GM12878 (cell line): Measurements from ENCODE around the gene PREX1.

Source experiments
- MTA3 ChIP-seq: IDR thresholded peaks from 2 replicates; pipeline ENCODE4 v1.6.1; 2012; ENCODE audit warnings: low read length, inconsistent platforms, borderline replicate concordance
- POLR2A ChIP-seq: IDR thresholded peaks from 2 replicates; pipeline ENCODE4 v1.6.1; 2011; ENCODE audit warnings: low read depth, mild to moderate bottlenecking, low read length
- RB1 ChIP-seq: fragments of 450-650 bp; formaldehyde crosslinking; IDR thresholded peaks from 2 replicates; pipeline ENCODE4 v1.6.1; 2017; ENCODE audit warnings: mild to moderate bottlenecking, borderline replicate concordance
- SP1 ChIP-seq: IDR thresholded peaks from one replicate; pipeline ENCODE4 v1.6.1; 2011; ENCODE audit warnings: low read depth, low read length
- TCF12 ChIP-seq: IDR thresholded peaks from 2 replicates; pipeline ENCODE4 v1.6.1; 2011; ENCODE audit warnings: low read depth, mild to moderate bottlenecking, low read length
- ZNF207 ChIP-seq: fragments of 450-650 bp; IDR thresholded peaks from 2 replicates; pipeline ENCODE4 v1.6.1; 2014; ENCODE audit warnings: antibody characterized with exemption, mild to moderate bottlenecking, borderline replicate concordance
- TF ChIP-seq, protein P1 (sequence below): fragments of 450-650 bp; IDR thresholded peaks from 2 replicates; pipeline ENCODE4 v1.6.1; 2017; ENCODE audit warnings: mild to moderate bottlenecking
- TF ChIP-seq, protein P2 (sequence below): fragments of 450-650 bp; IDR thresholded peaks from 2 replicates; pipeline ENCODE4 v1.6.1; 2016; ENCODE audit warnings: mild to moderate bottlenecking

- TF ChIP-seq, protein P1, sequence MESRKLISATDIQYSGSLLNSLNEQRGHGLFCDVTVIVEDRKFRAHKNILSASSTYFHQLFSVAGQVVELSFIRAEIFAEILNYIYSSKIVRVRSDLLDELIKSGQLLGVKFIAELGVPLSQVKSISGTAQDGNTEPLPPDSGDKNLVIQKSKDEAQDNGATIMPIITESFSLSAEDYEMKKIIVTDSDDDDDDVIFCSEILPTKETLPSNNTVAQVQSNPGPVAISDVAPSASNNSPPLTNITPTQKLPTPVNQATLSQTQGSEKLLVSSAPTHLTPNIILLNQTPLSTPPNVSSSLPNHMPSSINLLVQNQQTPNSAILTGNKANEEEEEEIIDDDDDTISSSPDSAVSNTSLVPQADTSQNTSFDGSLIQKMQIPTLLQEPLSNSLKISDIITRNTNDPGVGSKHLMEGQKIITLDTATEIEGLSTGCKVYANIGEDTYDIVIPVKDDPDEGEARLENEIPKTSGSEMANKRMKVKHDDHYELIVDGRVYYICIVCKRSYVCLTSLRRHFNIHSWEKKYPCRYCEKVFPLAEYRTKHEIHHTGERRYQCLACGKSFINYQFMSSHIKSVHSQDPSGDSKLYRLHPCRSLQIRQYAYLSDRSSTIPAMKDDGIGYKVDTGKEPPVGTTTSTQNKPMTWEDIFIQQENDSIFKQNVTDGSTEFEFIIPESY = no peak
- TF ChIP-seq POLR2A (no peak), MTA3 (no peak), RB1 (no peak), SP1 (no peak), TCF12 (no peak), ZNF207 (no peak)
- TF ChIP-seq, protein P2, sequence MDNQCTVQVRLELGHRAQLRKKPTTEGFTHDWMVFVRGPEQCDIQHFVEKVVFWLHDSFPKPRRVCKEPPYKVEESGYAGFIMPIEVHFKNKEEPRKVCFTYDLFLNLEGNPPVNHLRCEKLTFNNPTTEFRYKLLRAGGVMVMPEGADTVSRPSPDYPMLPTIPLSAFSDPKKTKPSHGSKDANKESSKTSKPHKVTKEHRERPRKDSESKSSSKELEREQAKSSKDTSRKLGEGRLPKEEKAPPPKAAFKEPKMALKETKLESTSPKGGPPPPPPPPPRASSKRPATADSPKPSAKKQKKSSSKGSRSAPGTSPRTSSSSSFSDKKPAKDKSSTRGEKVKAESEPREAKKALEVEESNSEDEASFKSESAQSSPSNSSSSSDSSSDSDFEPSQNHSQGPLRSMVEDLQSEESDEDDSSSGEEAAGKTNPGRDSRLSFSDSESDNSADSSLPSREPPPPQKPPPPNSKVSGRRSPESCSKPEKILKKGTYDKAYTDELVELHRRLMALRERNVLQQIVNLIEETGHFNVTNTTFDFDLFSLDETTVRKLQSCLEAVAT = no peak
Measured at GRCh38 chr20:48801197-48801596, 26.6 kb downstream of the PREX1 start.
